HCT116 (cell line): Measurements from ENCODE around the gene TSSK6. TPM values are rescaled to one million over a fixed set of nuclear protein-coding genes. Genes with fewer than 3 reads are reported as not detected.

Source experiments
- ATAC-seq: fragments of 200-7000 bp; cut with Tn5 transposase; 2 replicates; pipeline ENCODE4 v1.9.1; 2020; ENCODE audit warnings: mild to moderate bottlenecking, moderate library complexity
- BruUV-seq: library from RNA; stranded (reverse); fragments of 400-500 nt; replicated peaks from 2 replicates; lab custom pipeline; 2021; lab: Mats Ljungman, UMichigan
- CTCF ChIA-PET: fragments of 300-600 bp; sonication (Branson Sonifier 250); formaldehyde crosslinking; loops from one replicate; lab custom pipeline; 2021; ENCODE audit warnings: antibody characterized with exemption; lab: Charles Lee
- POLR2A ChIA-PET: fragments of 300-600, 350-600 bp; sonication (Branson Sonifier 250); formaldehyde crosslinking; loops from one replicate; lab custom pipeline; 2021; ENCODE audit warnings: antibody characterized with exemption; lab: Charles Lee
- RAD21 ChIA-PET, 2 experiments: fragments of 300-600 bp; sonication (Branson Sonifier 250); formaldehyde crosslinking; loops; one replicate each; lab custom pipeline; 2023; ENCODE audit warnings: low total read pairs in 2 of 2; ENCODE audit not compliant: uncharacterized antibody in 2 of 2, unreplicated experiment in 2 of 2, low non-redundant PET in 1 of 2; lab: Charles Lee
- DNase-seq: peaks from one replicate; pipeline ENCODE4 v3.0.0-alpha.2; 2010; ENCODE audit warnings: low read depth, low spot score
- H2AFZ ChIP-seq: fragments of 200-600 bp; shearing (Covaris generic), sonication (generic); 2 replicates; pipeline ENCODE4 v1.6.1; 2017; ENCODE audit warnings: low read depth, mixed run types, mixed read lengths, antibody characterized with exemption, low read length; ENCODE audit not compliant: poor library complexity, severe bottlenecking
- H3K27ac ChIP-seq: 2 replicates; pipeline ENCODE4 v1.5.1; 2012; ENCODE audit warnings: low read depth, low read length
- H3K27me3 ChIP-seq: fragments of 200-600 bp; sonication (generic); 2 replicates; pipeline ENCODE4 v1.6.1; 2016; ENCODE audit warnings: mixed run types, low read length, mixed read lengths; ENCODE audit not compliant: insufficient read depth
- H3K36me3 ChIP-seq, 2 experiments: fragments of 200-500 bp in 1 of 2; fragments of 200-600 bp in 1 of 2; sonication (Bioruptor generic) in 1 of 2; sonication (generic) in 1 of 2; 2 replicates each; pipeline versions ENCODE4 v1.5.1 to v1.6.1; 2014 to 2016; ENCODE audit warnings: low read length in 2 of 2, inconsistent platforms in 1 of 2, mixed read lengths in 1 of 2, mixed run types in 1 of 2; ENCODE audit not compliant: insufficient read depth in 2 of 2, control insufficient read depth in 1 of 2
- H3K4me1 ChIP-seq, 2 experiments: fragments of 200-600 bp in 1 of 2; sonication (generic) in 1 of 2; 2 replicates each; pipeline versions ENCODE4 v1.5.1 to v1.6.1; 2012 to 2017; ENCODE audit warnings: low read length in 2 of 2, inconsistent platforms in 1 of 2, mild to moderate bottlenecking in 1 of 2, mixed read lengths in 1 of 2, mixed run types in 1 of 2, moderate library complexity in 1 of 2; ENCODE audit not compliant: insufficient read depth in 2 of 2, control insufficient read depth in 1 of 2
- H3K4me2 ChIP-seq: fragments of 200-600 bp; sonication (generic); 2 replicates; pipeline ENCODE4 v1.6.1; 2017; ENCODE audit warnings: mixed run types, low read length, mixed read lengths
- H3K4me3 ChIP-seq, 2 experiments: fragments of 200-600 bp in 1 of 2; sonication (generic) in 1 of 2; replicated peaks in 1 of 2; 2 replicates each; pipeline ENCODE4 v1.5.1; 2011 to 2016; ENCODE audit warnings: low read length in 2 of 2, control low read depth in 1 of 2, low read depth in 1 of 2, mild to moderate bottlenecking in 1 of 2, mixed read lengths in 1 of 2, mixed run types in 1 of 2
- H3K79me2 ChIP-seq: fragments of 200-600 bp; sonication (generic); 2 replicates; pipeline ENCODE4 v1.6.1; 2017; ENCODE audit warnings: mild to moderate bottlenecking, mixed run types, low read length, moderate library complexity, mixed read lengths; ENCODE audit not compliant: insufficient read depth
- H3K9ac ChIP-seq: fragments of 200-600 bp; sonication (generic); 2 replicates; pipeline ENCODE4 v1.6.1; 2016; ENCODE audit warnings: low read length, mixed read lengths
- H3K9me2 ChIP-seq: fragments of 200-600 bp; sonication (generic), shearing (Covaris generic); 2 replicates; pipeline ENCODE4 v1.6.1; 2017; ENCODE audit warnings: mixed run types, mild to moderate bottlenecking, moderate library complexity; ENCODE audit not compliant: insufficient read depth
- H3K9me3 ChIP-seq, 2 experiments: fragments of 200-500 bp in 1 of 2; fragments of 200-600 bp in 1 of 2; sonication (Bioruptor generic) in 1 of 2; sonication (generic) in 1 of 2; 2 replicates each; pipeline ENCODE4 v1.6.1; 2014 to 2017; ENCODE audit warnings: low read length in 2 of 2, mixed read lengths in 2 of 2, inconsistent platforms in 1 of 2, low read depth in 1 of 2, mild to moderate bottlenecking in 1 of 2, mixed run types in 1 of 2, moderate library complexity in 1 of 2; ENCODE audit not compliant: control insufficient read depth in 1 of 2, insufficient read depth in 1 of 2
- H4K20me1 ChIP-seq: fragments of 200-600 bp; sonication (generic), shearing (Covaris generic); 2 replicates; pipeline ENCODE4 v1.6.1; 2017; ENCODE audit warnings: mixed run types, mild to moderate bottlenecking, moderate library complexity; ENCODE audit not compliant: insufficient read depth
- EGR1 ChIP-seq: IDR thresholded peaks from 2 replicates; pipeline ENCODE4 v1.6.1; 2012; ENCODE audit warnings: low read depth
- POLR2AphosphoS5 ChIP-seq: IDR thresholded peaks from 2 replicates; pipeline ENCODE4 v1.6.1; 2011; ENCODE audit warnings: mild to moderate bottlenecking, low read depth, low read length, moderate library complexity
- SIN3A ChIP-seq: IDR thresholded peaks from 2 replicates; pipeline ENCODE4 v1.6.1; 2012; ENCODE audit warnings: low read depth
- TCF7L2 ChIP-seq: IDR thresholded peaks from 2 replicates; pipeline ENCODE4 v1.7.0; 2011; ENCODE audit warnings: borderline replicate concordance, inconsistent platforms; ENCODE audit not compliant: insufficient read depth, insufficient read length; ENCODE audit errors: extremely low read depth
- ZFX ChIP-seq: fragments of 450-650 bp; IDR thresholded peaks from 2 replicates; pipeline ENCODE4 v1.6.1; 2017
- intact Hi-C: fragments of 100-400 bp; cut with micrococcal nuclease; formaldehyde crosslinking; loops from 2 replicates; pipeline ENCODE4 v1.10.0; 2022
- total RNA-seq: library from RNA; stranded (reverse); gene quantifications from one replicate; pipeline ENCODE4 v1.2.1, GENCODE V29; 2021; ENCODE audit not compliant: unreplicated experiment
- TF ChIP-seq, protein P1 (sequence below), 3 experiments: fragments of 200-600 bp in 1 of 3; sonication (generic) in 1 of 3; IDR thresholded peaks in 2 of 3; conservative IDR thresholded peaks in 1 of 3; 2 replicates each; pipeline ENCODE4 v1.5.1; 2012 to 2017; ENCODE audit warnings: low read depth in 2 of 3, low read length in 2 of 3, antibody characterized with exemption in 1 of 3, borderline replicate concordance in 1 of 3, control low read depth in 1 of 3, mild to moderate bottlenecking in 1 of 3, mixed read lengths in 1 of 3, mixed run types in 1 of 3, moderate library complexity in 1 of 3; ENCODE audit not compliant: insufficient read depth in 1 of 3

Gene TSSK6
- total RNA-seq, 1 experiment from 2014 or later, result 4.1 TPM

DNA sequence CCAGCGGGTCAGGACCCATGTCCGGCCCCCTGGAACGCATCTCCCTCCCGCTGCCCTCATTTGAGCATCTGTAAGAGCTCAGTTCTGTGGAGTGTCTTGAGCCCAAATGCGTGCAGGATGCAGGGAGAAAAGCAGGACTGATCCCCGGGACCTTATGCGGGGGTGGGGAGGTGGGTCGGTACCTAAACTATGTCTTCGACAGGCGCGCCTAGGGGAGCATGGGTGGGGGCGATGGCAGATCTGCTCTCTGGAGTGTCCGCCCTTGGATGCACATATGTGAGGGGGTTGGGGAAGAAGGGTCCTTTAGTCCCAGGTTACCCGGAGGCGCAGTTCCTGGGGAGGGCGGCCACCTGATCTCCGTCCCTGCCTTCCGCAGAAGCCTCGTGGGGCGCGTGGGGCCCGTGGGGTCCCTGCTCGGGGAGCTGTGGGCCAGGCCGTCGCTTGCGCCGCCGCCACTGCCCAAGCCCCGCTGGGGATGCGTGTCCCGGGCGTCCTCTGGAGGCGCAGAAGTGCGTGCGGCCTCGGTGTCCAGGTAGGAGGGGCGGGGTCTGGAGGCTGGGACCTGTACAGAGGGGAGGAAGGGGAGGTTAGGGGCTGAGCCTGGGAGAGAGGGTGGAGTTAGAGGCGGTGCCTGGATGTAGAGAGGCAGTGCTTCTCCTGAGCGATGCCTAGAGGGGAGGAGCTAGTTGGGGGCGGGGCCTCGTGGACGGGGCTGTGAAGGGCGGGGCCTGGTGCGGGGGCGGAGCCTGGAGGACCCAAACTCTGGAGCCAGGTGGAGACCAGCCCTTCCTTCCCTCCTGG is 25.6 kb upstream of the TSSK6 start:
- peak overlapping the region; percentile 65 for H2AFZ ChIP-seq

More for the DNA sequence above, 25.6 kb upstream of the TSSK6 start:
- ATAC-seq, result peak; percentile 95
- CTCF ChIA-PET, result interaction anchor here (0.6 to 2.8 kb wide), 4 partner anchors 8 to 194 kb away, joined by 3 to 52 read pairs (median 7); no protein-coding TSS in a partner anchor
- intact Hi-C loops, result loop anchor here (10.0 kb wide), 1 partner anchor 234 kb away; no protein-coding TSS in a partner anchor
- POLR2A ChIA-PET, result interaction anchor here (0.6 to 1.3 kb wide), 6 partner anchors 12 to 1520 kb away, joined by 3 to 4 read pairs (median 3); partner anchors contain the start of gene ATP13A1
- H3K4me3 ChIP-seq, result peak overlapping the region; percentile 53 to 64
- peak overlapping the region; percentile 74 for H3K9ac ChIP-seq
- H3K79me2 ChIP-seq, result no peaks in the 10 kb centered on the region
- no peaks in the 10 kb centered on the region for H3K9me2 ChIP-seq
- H3K36me3 ChIP-seq, result no peaks in the 10 kb centered on the region
- peaks cover 12 to 34% of the 10 kb centered on the region in 2 experiments for H3K4me1 ChIP-seq
- peak overlapping the region; percentile 99 for H3K4me2 ChIP-seq
- DNase-seq, result peak; percentile 93
- H4K20me1 ChIP-seq, result no peaks in the 10 kb centered on the region
- no peaks in the 10 kb centered on the region for H3K27me3 ChIP-seq
- H3K9me3 ChIP-seq, result no peaks in the 10 kb centered on the region
- RAD21 ChIA-PET, result interaction anchor here in 1 of 2 experiments (0.6 to 1.0 kb wide), 3 partner anchors 9 to 25 kb away, joined by 3 to 4 read pairs (median 4); partner anchors contain the start of gene NDUFA13
- TF ChIP-seq SIN3A (no peak), TCF7L2 (peak; percentile 3), ZFX (0 out of 2 replicates have a peak, but pooled peaks have one; percentile 4), POLR2AphosphoS5 (peak; percentile 50), EGR1 (peak; percentile 69)
- TF ChIP-seq, protein P1, sequence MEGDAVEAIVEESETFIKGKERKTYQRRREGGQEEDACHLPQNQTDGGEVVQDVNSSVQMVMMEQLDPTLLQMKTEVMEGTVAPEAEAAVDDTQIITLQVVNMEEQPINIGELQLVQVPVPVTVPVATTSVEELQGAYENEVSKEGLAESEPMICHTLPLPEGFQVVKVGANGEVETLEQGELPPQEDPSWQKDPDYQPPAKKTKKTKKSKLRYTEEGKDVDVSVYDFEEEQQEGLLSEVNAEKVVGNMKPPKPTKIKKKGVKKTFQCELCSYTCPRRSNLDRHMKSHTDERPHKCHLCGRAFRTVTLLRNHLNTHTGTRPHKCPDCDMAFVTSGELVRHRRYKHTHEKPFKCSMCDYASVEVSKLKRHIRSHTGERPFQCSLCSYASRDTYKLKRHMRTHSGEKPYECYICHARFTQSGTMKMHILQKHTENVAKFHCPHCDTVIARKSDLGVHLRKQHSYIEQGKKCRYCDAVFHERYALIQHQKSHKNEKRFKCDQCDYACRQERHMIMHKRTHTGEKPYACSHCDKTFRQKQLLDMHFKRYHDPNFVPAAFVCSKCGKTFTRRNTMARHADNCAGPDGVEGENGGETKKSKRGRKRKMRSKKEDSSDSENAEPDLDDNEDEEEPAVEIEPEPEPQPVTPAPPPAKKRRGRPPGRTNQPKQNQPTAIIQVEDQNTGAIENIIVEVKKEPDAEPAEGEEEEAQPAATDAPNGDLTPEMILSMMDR (IDR thresholded peaks at IDR 0.05 in 2 of 3, conservative IDR thresholded peaks at IDR 0.05 in 1 of 3; ENCODE audit: borderline replicate concordance in 1 of 3, insufficient read depth in 1 of 3, low read depth in 2 of 3, low read length in 2 of 3), result no peak; a peak in 1 of 6 replicates
- H3K27ac ChIP-seq, result peak overlapping the region; percentile 67; the same call in 1 of the 2 replicates
- BruUV-seq, result no TSS peak
